Fibroblast of upper back skin (primary cell): ENCODE measurements around the gene MFF.

Experiments
- DNase-seq: peaks from one replicate; pipeline ENCODE4 v3.0.0-alpha.2; 2013

Gene MFF

GRCh38 chr2:227337442-227337841 is 12.4 kb downstream of the MFF start:
- no peak for DNase-seq

- no peak for DNase-seq
These were observed 14.1 kb downstream of the MFF start for GRCh38 chr2:227339098-227339599.

GRCh38 chr2:227340106-227340505 is 15.1 kb downstream of the MFF start:
- no peak for DNase-seq

- DNase-seq: no peak
These were observed 16.5 kb downstream of the MFF start for GRCh38 chr2:227341553-227341952.

- DNase-seq: no peak
These were observed 19.2 kb downstream of the MFF start for GRCh38 chr2:227344231-227344630.

- no peak for DNase-seq
These were observed 22.1 kb downstream of the MFF start for GRCh38 chr2:227347117-227347516.

GRCh38 chr2:227348324-227348723 is 23.3 kb downstream of the MFF start:
- DNase-seq: no peak

GRCh38 chr2:227349989-227350612 is 25.1 kb downstream of the MFF start:
- no peak for DNase-seq

- no peak for DNase-seq
These were observed 26.6 kb downstream of the MFF start for GRCh38 chr2:227351639-227352038.

- no peak for DNase-seq
These were observed 35.3 kb downstream of the MFF start for GRCh38 chr2:227360351-227360750.

GRCh38 chr2:227363756-227364155 is 38.7 kb downstream of the MFF start:
- DNase-seq: no peak

GRCh38 chr2:227364585-227365263 is 39.7 kb downstream of the MFF start:
- DNase-seq: peak; percentile 17

- DNase-seq: no peak
These were observed 40.8 kb downstream of the MFF start for GRCh38 chr2:227365833-227366232.

GRCh38 chr2:227366769-227367426 is 41.8 kb downstream of the MFF start:
- peak; percentile 64 for DNase-seq

GRCh38 chr2:227367427-227367795 is 42.4 kb downstream of the MFF start:
- no peak for DNase-seq

GRCh38 chr2:227368574-227368973 is 43.5 kb downstream of the MFF start:
- DNase-seq: no peak

GRCh38 chr2:227370092-227370491 is 45.0 kb downstream of the MFF start:
- no peak for DNase-seq

GRCh38 chr2:227370791-227371312 is 45.8 kb downstream of the MFF start:
- peak; percentile 87 for DNase-seq

GRCh38 chr2:227373389-227373788 is 48.3 kb downstream of the MFF start:
- DNase-seq: no peak

GRCh38 chr2:227374158-227374557 is 49.1 kb downstream of the MFF start:
- peak; percentile 55 for DNase-seq

- peak; percentile 41 for DNase-seq
These were observed 51.8 kb downstream of the MFF start for GRCh38 chr2:227376656-227377396.

- DNase-seq: peak; percentile 53
These were observed 52.7 kb downstream of the MFF start for GRCh38 chr2:227377467-227378351.
